Omental fat pad (tissue), 4 donors: ENCODE results near the gene CDIP1. TPM values are rescaled to one million over a fixed set of nuclear protein-coding genes. Genes with fewer than 3 reads are reported as not detected.

Source experiments
- ATAC-seq: fragments of 150-250 bp; one replicate; pipeline ENCODE4 v1.9.1; 2016; ENCODE audit warnings: mild to moderate bottlenecking, moderate library complexity; ENCODE audit not compliant: low FRiP score
- DNase-seq: peaks from one replicate; pipeline ENCODE4 v3.0.0-alpha.2; 2019; ENCODE audit warnings: low spot score
- CTCF ChIP-seq, 3 donors: fragments of 450-650 bp; IDR thresholded peaks; one replicate each; pipeline ENCODE4 v1.5.1; 2016 to 2017; ENCODE audit warnings: antibody characterized with exemption in 3 of 3, mild to moderate bottlenecking in 3 of 3, moderate library complexity in 2 of 3
- total RNA-seq, 4 donors: library from RNA; depleted of rRNA; stranded (reverse); fragments of >200 nt; gene quantifications; one replicate each; pipeline ENCODE4 v1.1.0, GENCODE V29; 2016

CDIP1 gene
- total RNA-seq, 4 donors from 2014 or later, result 12.7 to 18.8 (median 14.2) TPM

- TF ChIP-seq CTCF (IDR thresholded peaks at IDR 0.05), result no peak
- ATAC-seq (no peak), DNase-seq (no peak)
These were observed 66.7 kb downstream of the CDIP1 start for GRCh38 chr16:4471869-4472268.

- TF ChIP-seq CTCF (IDR thresholded peaks at IDR 0.05), result no peak
- no peak for ATAC-seq
These were observed 69.6 kb downstream of the CDIP1 start for GRCh38 chr16:4468972-4469371.

GRCh38 chr16:4467916-4468315 is 70.7 kb downstream of the CDIP1 start:
- TF ChIP-seq CTCF (IDR thresholded peaks at IDR 0.05), result no peak
- DNase-seq (no peak), ATAC-seq (no peak)

More at GRCh38 chr16:4468972-4469371, 69.6 kb downstream of the CDIP1 start:
- DNase-seq, result no peak

GRCh38 chr16:4465977-4466779 is 72.4 kb downstream of the CDIP1 start:
- TF ChIP-seq CTCF (IDR thresholded peaks at IDR 0.05), result no peak
- DNase-seq (no peak), ATAC-seq (no peak)

GRCh38 chr16:4463522-4464163 is 74.9 kb downstream of the CDIP1 start:
- ATAC-seq, result no peak
- TF ChIP-seq CTCF (IDR thresholded peaks at IDR 0.05), result no peak

GRCh38 chr16:4461250-4462085 is 77.1 kb downstream of the CDIP1 start:
- DNase-seq (no peak), ATAC-seq (no peak)
- no peak for TF ChIP-seq CTCF (IDR thresholded peaks at IDR 0.05)

More at GRCh38 chr16:4463522-4464163, 74.9 kb downstream of the CDIP1 start:
- DNase-seq, result no peak
